ENCODE results near the gene SSC4D. TPM values are rescaled to one million over a fixed set of nuclear protein-coding genes. Genes with fewer than 3 reads are reported as not detected.
"Not testable (repeated sequence)": the region's sequence is repeated elsewhere in the genome, so short reads cannot be mapped to it uniquely, and the experiment has no call there.

The SSC4D gene
- polyA plus RNA-seq, 1 donor from 2014 or later: 2.5 TPM

DNA sequence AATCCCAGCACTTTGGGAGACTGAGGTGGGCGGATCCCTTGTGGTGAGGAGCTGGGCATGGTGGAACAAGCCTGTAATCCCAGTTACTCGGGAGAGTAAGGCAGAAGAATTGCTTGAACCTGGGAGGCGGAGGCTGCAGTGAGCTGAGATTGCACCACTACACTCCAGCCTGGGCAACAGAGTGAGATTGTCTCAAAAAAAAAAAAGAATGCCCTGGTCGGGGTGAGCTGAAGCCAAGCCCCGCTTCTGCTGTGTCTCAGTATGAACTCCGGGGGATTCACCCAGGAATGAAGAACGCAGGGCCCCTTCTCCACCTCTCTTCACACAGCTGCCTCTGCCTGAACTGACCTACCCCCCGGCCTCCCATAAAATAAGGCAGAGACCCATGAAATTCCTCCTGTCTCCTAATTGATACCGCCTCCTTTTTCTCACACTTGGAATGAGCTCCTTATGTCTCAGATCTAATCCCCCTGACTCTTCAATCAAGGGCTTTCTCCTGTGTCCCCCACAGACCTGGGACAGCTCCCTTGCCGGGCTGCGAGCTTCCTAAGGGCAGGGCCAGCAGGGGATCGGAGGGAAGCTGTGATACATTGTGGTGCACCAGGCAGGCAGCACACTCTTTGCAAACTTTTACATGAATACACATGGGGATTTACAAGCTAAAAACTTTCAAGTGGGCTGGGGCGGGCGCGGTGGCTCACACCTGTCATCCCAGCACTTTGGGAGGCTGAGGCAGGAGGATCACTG is 14.3 kb upstream of the SSC4D start:
- Histone ChIP-seq H3K9me2 (ENCODE audit: insufficient read depth, low read length) (no peaks in the 10 kb centered on the region), H3K9ac (ENCODE audit: low read length) (no peak overlapping the region), H3K79me2 (replicated peaks; ENCODE audit: insufficient read depth, low read length) (no peaks in the 10 kb centered on the region), H3K27ac (ENCODE audit: low read length) (no peak overlapping the region), H3K4me3 (ENCODE audit: low read length) (no peak overlapping the region), H3F3A (ENCODE audit: insufficient read depth, low read length, poor library complexity, severe bottlenecking) (no peaks in the 10 kb centered on the region), H2AFZ (ENCODE audit: low read depth, low read length) (no peak overlapping the region), H3K4me2 (ENCODE audit: low read length) (no peak overlapping the region), H3K36me3 (ENCODE audit: insufficient read depth, low read length) (no peaks in the 10 kb centered on the region), H3K9me3 (ENCODE audit: low read length) (no peaks in the 10 kb centered on the region), H3K27me3 (ENCODE audit: insufficient read depth, low read depth, low read length) (no peaks in the 10 kb centered on the region), H4K20me1 (ENCODE audit: insufficient read depth) (no peaks in the 10 kb centered on the region)
- no peak for TF ChIP-seq CTCF (IDR thresholded peaks at IDR 0.05; ENCODE audit: poor library complexity, severe bottlenecking)
- TF ChIP-seq, protein P1, sequence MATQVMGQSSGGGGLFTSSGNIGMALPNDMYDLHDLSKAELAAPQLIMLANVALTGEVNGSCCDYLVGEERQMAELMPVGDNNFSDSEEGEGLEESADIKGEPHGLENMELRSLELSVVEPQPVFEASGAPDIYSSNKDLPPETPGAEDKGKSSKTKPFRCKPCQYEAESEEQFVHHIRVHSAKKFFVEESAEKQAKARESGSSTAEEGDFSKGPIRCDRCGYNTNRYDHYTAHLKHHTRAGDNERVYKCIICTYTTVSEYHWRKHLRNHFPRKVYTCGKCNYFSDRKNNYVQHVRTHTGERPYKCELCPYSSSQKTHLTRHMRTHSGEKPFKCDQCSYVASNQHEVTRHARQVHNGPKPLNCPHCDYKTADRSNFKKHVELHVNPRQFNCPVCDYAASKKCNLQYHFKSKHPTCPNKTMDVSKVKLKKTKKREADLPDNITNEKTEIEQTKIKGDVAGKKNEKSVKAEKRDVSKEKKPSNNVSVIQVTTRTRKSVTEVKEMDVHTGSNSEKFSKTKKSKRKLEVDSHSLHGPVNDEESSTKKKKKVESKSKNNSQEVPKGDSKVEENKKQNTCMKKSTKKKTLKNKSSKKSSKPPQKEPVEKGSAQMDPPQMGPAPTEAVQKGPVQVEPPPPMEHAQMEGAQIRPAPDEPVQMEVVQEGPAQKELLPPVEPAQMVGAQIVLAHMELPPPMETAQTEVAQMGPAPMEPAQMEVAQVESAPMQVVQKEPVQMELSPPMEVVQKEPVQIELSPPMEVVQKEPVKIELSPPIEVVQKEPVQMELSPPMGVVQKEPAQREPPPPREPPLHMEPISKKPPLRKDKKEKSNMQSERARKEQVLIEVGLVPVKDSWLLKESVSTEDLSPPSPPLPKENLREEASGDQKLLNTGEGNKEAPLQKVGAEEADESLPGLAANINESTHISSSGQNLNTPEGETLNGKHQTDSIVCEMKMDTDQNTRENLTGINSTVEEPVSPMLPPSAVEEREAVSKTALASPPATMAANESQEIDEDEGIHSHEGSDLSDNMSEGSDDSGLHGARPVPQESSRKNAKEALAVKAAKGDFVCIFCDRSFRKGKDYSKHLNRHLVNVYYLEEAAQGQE (IDR thresholded peaks at IDR 0.05; ENCODE audit: borderline replicate concordance): no peak
- TF ChIP-seq EP300 (conservative IDR thresholded peaks at IDR 0.05; ENCODE audit: poor library complexity, severe bottlenecking): no peak
- no peak for TF ChIP-seq EZH2 (IDR thresholded peaks at IDR 0.05; ENCODE audit: borderline replicate concordance, insufficient read depth, low read length, poor library complexity, severe bottlenecking)
- no peak for TF ChIP-seq MXI1 (conservative IDR thresholded peaks at IDR 0.05; ENCODE audit: poor library complexity, severe bottlenecking)
- TF ChIP-seq POLR2AphosphoS5 (IDR thresholded peaks at IDR 0.05): no peak

DNA sequence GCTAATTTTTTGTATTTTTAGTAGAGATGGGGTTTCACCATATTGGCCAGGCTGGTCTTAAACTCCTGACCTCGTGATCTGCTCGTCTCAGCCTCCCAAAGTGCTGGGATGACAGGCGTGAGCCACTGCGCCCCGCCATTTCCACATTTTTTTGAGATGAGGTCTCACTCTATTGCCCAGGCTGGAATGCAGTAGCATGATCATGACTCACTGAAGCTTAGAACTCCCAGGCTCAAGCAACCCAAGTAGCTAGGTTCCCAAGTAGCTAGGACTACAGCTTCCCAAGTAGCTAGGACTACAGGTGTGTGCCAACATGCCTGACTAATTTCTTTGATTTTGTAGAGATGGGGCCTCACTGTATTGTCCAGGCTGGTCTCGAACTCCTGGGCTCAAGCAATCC is 11.6 kb upstream of the SSC4D start:
- not testable (repeated sequence) for H2AFZ ChIP-seq (ENCODE audit: low read depth, low read length); H3K27me3 ChIP-seq (ENCODE audit: insufficient read depth, low read depth, low read length); H3K27ac ChIP-seq (ENCODE audit: low read length); H3K9ac ChIP-seq (ENCODE audit: low read length); H3K9me2 ChIP-seq (ENCODE audit: insufficient read depth, low read length); H3K36me3 ChIP-seq (ENCODE audit: insufficient read depth, low read length); H3K9me3 ChIP-seq (ENCODE audit: low read length); H4K20me1 ChIP-seq (ENCODE audit: insufficient read depth); H3F3A ChIP-seq (ENCODE audit: insufficient read depth, low read length, poor library complexity, severe bottlenecking); H3K79me2 ChIP-seq (replicated peaks; ENCODE audit: insufficient read depth, low read length); H3K4me3 ChIP-seq (ENCODE audit: low read length); H3K4me2 ChIP-seq (ENCODE audit: low read length)

GRCh38 chr7:76417654-76418310 is 8.3 kb upstream of the SSC4D start:
- H4K20me1 ChIP-seq (ENCODE audit: insufficient read depth); H3K79me2 ChIP-seq (replicated peaks; ENCODE audit: insufficient read depth, low read length); H3K9ac ChIP-seq (ENCODE audit: low read length); H3K4me2 ChIP-seq (ENCODE audit: low read length); H3K27ac ChIP-seq (ENCODE audit: low read length); H3K4me3 ChIP-seq (ENCODE audit: low read length); H3K36me3 ChIP-seq (ENCODE audit: insufficient read depth, low read length); H3F3A ChIP-seq (ENCODE audit: insufficient read depth, low read length, poor library complexity, severe bottlenecking); H3K27me3 ChIP-seq (ENCODE audit: insufficient read depth, low read depth, low read length); H2AFZ ChIP-seq (ENCODE audit: low read depth, low read length); H3K9me2 ChIP-seq (ENCODE audit: insufficient read depth, low read length); H3K9me3 ChIP-seq (ENCODE audit: low read length): not testable (repeated sequence)
